IMR-90 (cell line): Measurements from ENCODE around the gene SRRM1. TPM values are rescaled to one million over a fixed set of nuclear protein-coding genes. Genes with fewer than 3 reads are reported as not detected.

ENCODE experiments used
- ATAC-seq: fragments of 200-7000 bp; cut with Tn5 transposase; 2 replicates; pipeline ENCODE4 v1.9.1; 2020; ENCODE audit warnings: low read depth, mild to moderate bottlenecking, moderate library complexity
- BruUV-seq: library from RNA; stranded (reverse); fragments of 400-500 nt; replicated peaks from 2 replicates; lab custom pipeline; 2021; lab: Mats Ljungman, UMichigan
- CTCF ChIA-PET: fragments of 300-600 bp; formaldehyde crosslinking; extraction: SDS; loops from one replicate; lab custom pipeline; 2021; ENCODE audit warnings: antibody characterized with exemption; lab: Yijun Ruan, JAX
- POLR2A ChIA-PET: fragments of 300-600 bp; sonication (Branson Sonifier 250); formaldehyde crosslinking; loops from one replicate; lab custom pipeline; 2022; ENCODE audit warnings: antibody characterized with exemption; ENCODE audit not compliant: unreplicated experiment; lab: Charles Lee
- DNase-seq: peaks from one replicate; pipeline ENCODE4 v3.0.0; 2013
- H2AFZ ChIP-seq: replicated peaks from 2 replicates; pipeline ENCODE3; 2013; ENCODE audit warnings: low read length, mild to moderate bottlenecking; ENCODE audit not compliant: poor library complexity
- H2AK5ac ChIP-seq: 2 replicates; pipeline ENCODE4 v1.6.1; 2013; ENCODE audit warnings: low read depth, low read length, inconsistent platforms
- H2AK9ac ChIP-seq: replicated peaks from 2 replicates; pipeline ENCODE3; 2013; ENCODE audit warnings: mild to moderate bottlenecking, low read depth, low read length, moderate library complexity; ENCODE audit not compliant: poor library complexity
- H2BK120ac ChIP-seq: 2 replicates; pipeline ENCODE4 v1.6.1; 2013; ENCODE audit warnings: low read depth, low read length, inconsistent platforms
- H2BK15ac ChIP-seq: 3 replicates; pipeline ENCODE4 v1.6.1; 2013; ENCODE audit warnings: low read depth, low read length, inconsistent platforms
- H2BK20ac ChIP-seq: 2 replicates; pipeline ENCODE4 v1.6.1; 2013; ENCODE audit warnings: low read depth, mild to moderate bottlenecking, inconsistent platforms, low read length, moderate library complexity
- H2BK5ac ChIP-seq: 2 replicates; pipeline ENCODE4 v1.6.1; 2013; ENCODE audit warnings: mild to moderate bottlenecking, low read depth, low read length, inconsistent platforms; ENCODE audit not compliant: poor library complexity, severe bottlenecking
- H3K14ac ChIP-seq: replicated peaks from 2 replicates; pipeline ENCODE4 v1.6.1; 2013; ENCODE audit warnings: low read depth, low read length, inconsistent platforms
- H3K18ac ChIP-seq: 2 replicates; pipeline ENCODE4 v1.6.1; 2013; ENCODE audit warnings: low read depth, low read length, control low read depth
- H3K23ac ChIP-seq: 2 replicates; pipeline ENCODE4 v1.6.1; 2013; ENCODE audit warnings: low read depth, low read length, inconsistent platforms
- H3K27ac ChIP-seq: 2 replicates; pipeline ENCODE4 v1.5.1; 2013; ENCODE audit warnings: mild to moderate bottlenecking, control low read depth, low read length; ENCODE audit not compliant: insufficient read depth
- H3K27me3 ChIP-seq: 2 replicates; pipeline ENCODE4 v1.6.1; 2013; ENCODE audit warnings: low read length; ENCODE audit not compliant: control insufficient read depth, insufficient read depth
- H3K36me3 ChIP-seq: 2 replicates; pipeline ENCODE4 v1.6.1; 2013; ENCODE audit warnings: low read length, mixed read lengths; ENCODE audit not compliant: control insufficient read depth, insufficient read depth
- H3K4ac ChIP-seq: 2 replicates; pipeline ENCODE4 v1.6.1; 2013; ENCODE audit warnings: low read depth, low read length, inconsistent platforms
- H3K4me1 ChIP-seq: 2 replicates; pipeline ENCODE4 v1.6.1; 2013; ENCODE audit warnings: low read length, mixed read lengths; ENCODE audit not compliant: control insufficient read depth, insufficient read depth
- H3K4me2 ChIP-seq: 2 replicates; pipeline ENCODE4 v1.6.1; 2013; ENCODE audit warnings: low read depth, mild to moderate bottlenecking, control low read depth, low read length, moderate library complexity
- H3K4me3 ChIP-seq: 2 replicates; pipeline ENCODE4 v1.5.1; 2013; ENCODE audit warnings: low read depth, mild to moderate bottlenecking, control low read depth, low read length, moderate library complexity; ENCODE audit not compliant: insufficient read depth
- H3K56ac ChIP-seq: 2 replicates; pipeline ENCODE4 v1.6.1; 2013; ENCODE audit warnings: low read length, inconsistent platforms; ENCODE audit not compliant: insufficient read depth; ENCODE audit errors: extremely low read depth
- H3K79me1 ChIP-seq, 2 experiments: 2 replicates each; pipeline ENCODE4 v1.6.1; 2013; ENCODE audit warnings: low read length in 2 of 2, inconsistent platforms in 1 of 2, low read depth in 1 of 2
- H3K9ac ChIP-seq: 2 replicates; pipeline ENCODE4 v1.6.1; 2013; ENCODE audit warnings: low read depth, low read length, control low read depth
- H3K9me1 ChIP-seq: 2 replicates; pipeline ENCODE4 v1.6.1; 2013; ENCODE audit warnings: low read length, inconsistent platforms; ENCODE audit not compliant: insufficient read depth
- H3K9me3 ChIP-seq: 2 replicates; pipeline ENCODE4 v1.6.1; 2013; ENCODE audit warnings: low read length; ENCODE audit not compliant: control insufficient read depth, insufficient read depth
- H4K20me1 ChIP-seq: 2 replicates; pipeline ENCODE4 v1.6.1; 2013; ENCODE audit warnings: low read length, inconsistent platforms; ENCODE audit not compliant: insufficient read depth
- H4K5ac ChIP-seq: 2 replicates; pipeline ENCODE4 v1.6.1; 2013; ENCODE audit warnings: mild to moderate bottlenecking, low read depth, low read length, control low read depth
- H4K8ac ChIP-seq, 2 experiments: 2 replicates each; pipeline ENCODE4 v1.6.1; 2013; ENCODE audit warnings: low read depth in 2 of 2, low read length in 2 of 2, control low read depth in 1 of 2, inconsistent platforms in 1 of 2
- H4K91ac ChIP-seq: 2 replicates; pipeline ENCODE4 v1.6.1; 2013; ENCODE audit warnings: low read depth, low read length, inconsistent platforms; ENCODE audit not compliant: insufficient read depth
- BHLHE40 ChIP-seq: fragments of 150-350 bp; IDR thresholded peaks from 2 replicates; pipeline ENCODE4 v1.6.1; 2016; ENCODE audit warnings: mild to moderate bottlenecking, low read depth, low read length
- CEBPB ChIP-seq: IDR thresholded peaks from 2 replicates; pipeline ENCODE4 v1.6.1; 2012; ENCODE audit warnings: low read depth, low read length, improper control_type of control experiment
- FOS ChIP-seq: fragments of 150-350 bp; IDR thresholded peaks from 2 replicates; pipeline ENCODE4 v1.6.1; 2016; ENCODE audit warnings: low read depth, low read length
- MAZ ChIP-seq: IDR thresholded peaks from 2 replicates; pipeline ENCODE4 v1.6.1; 2012; ENCODE audit warnings: low read depth, mild to moderate bottlenecking, low read length, improper control_type of control experiment, moderate library complexity, borderline replicate concordance
- NFE2L2 ChIP-seq: fragments of 150-350 bp; IDR thresholded peaks from 2 replicates; pipeline ENCODE4 v1.6.1; 2016; ENCODE audit warnings: low read depth, mild to moderate bottlenecking, low read length
- POLR2A ChIP-seq: IDR thresholded peaks from 2 replicates; pipeline ENCODE4 v1.6.1; 2012; ENCODE audit warnings: mild to moderate bottlenecking, low read depth, low read length
- RAD21 ChIP-seq: IDR thresholded peaks from 2 replicates; pipeline ENCODE4 v1.6.1; 2012; ENCODE audit warnings: low read length, improper control_type of control experiment
- RCOR1 ChIP-seq: IDR thresholded peaks from 2 replicates; pipeline ENCODE4 v1.6.1; 2012; ENCODE audit warnings: mild to moderate bottlenecking, low read length, improper control_type of control experiment; ENCODE audit not compliant: insufficient replicate concordance
- SMC3 ChIP-seq: fragments of 150-350 bp; IDR thresholded peaks from 2 replicates; pipeline ENCODE4 v1.6.1; 2016; ENCODE audit warnings: low read depth, mild to moderate bottlenecking, antibody characterized with exemption, low read length, moderate library complexity
- WGBS, 2 experiments: methylation state at CpG; one replicate each; pipeline versions ENCODE4 v1.1.5 to v1.1.7; 2013; ENCODE audit warnings: missing lambda C conversion rate in 2 of 2; ENCODE audit not compliant: insufficient read length in 1 of 2; ENCODE audit errors: extremely low coverage in 2 of 2; 5-methylcytosine and 5-hydroxymethylcytosine counted together
- dilution Hi-C: fragments of 300-500 bp; cut with HindIII; formaldehyde crosslinking; loops from one replicate; pipeline ENCODE4 v1.14.3; 2018; ENCODE audit warnings: low sequenced_read_pairs; ENCODE audit not compliant: unreplicated experiment
- in situ Hi-C: fragments of 300-500 bp; cut with MboI; formaldehyde crosslinking; loops from 3 replicates; pipeline ENCODE4 v1.14.3; 2019; ENCODE audit warnings: low sequenced_read_pairs, inconsistent platforms, mixed read lengths
- intact Hi-C: fragments of 100-400 bp; cut with micrococcal nuclease; formaldehyde crosslinking; loops from 2 replicates; pipeline ENCODE4 v1.10.0; 2022
- polyA plus RNA-seq, 3 experiments: library from polyadenylated mRNA; depleted of rRNA; stranded (reverse); fragments of >200 nt; gene quantifications; 2 replicates each; pipeline ENCODE4 v1.2.3, GENCODE V29; 2012; ENCODE audit warnings: low replicate concordance in 1 of 3
- total RNA-seq: library from RNA; depleted of rRNA; stranded (reverse); fragments of >200 nt; gene quantifications from 2 replicates; pipeline ENCODE4 v1.2.3, GENCODE V29; 2012
- TF ChIP-seq, protein P1 (sequence below): fragments of 150-350 bp; IDR thresholded peaks from 2 replicates; pipeline ENCODE4 v1.6.1; 2016; ENCODE audit warnings: low read depth, mild to moderate bottlenecking, low read length, moderate library complexity, borderline replicate concordance
- TF ChIP-seq, protein P2 (sequence below): fragments of 150-350 bp; IDR thresholded peaks from 2 replicates; pipeline ENCODE4 v1.6.1; 2017; ENCODE audit warnings: mild to moderate bottlenecking, antibody characterized with exemption, low read length, low read depth

Gene SRRM1
- total and polyA plus RNA-seq, 2 of the 4 experiments (the other 2 are of a cell fraction) = 13.6 to 94.1 TPM

DNA sequence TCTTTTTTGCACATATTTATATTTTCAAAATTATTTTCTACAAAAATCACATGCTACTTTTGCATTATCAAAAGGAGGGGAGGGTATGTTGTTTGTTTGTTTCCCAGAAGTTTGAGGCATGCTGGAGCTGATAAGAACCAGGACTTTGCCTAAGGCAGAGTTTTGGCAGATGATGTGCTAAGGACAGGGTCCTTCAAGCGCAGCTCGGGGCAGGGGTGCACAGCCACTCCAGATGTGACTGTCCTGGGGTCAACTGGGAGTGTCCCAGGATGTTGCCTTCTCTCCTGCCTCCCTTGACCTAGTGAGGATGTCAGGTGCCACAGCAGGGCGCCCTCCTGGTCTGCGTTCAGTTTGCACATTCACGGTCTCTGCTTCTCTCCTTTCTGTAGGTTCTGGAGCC, 42.6 kb upstream of the SRRM1 start:
- 68% methylated on average over 3 of the region's 5 CpGs; no CpG with 5 or more reads in 1 of the 2 experiments for WGBS, 2 experiments
- Histone ChIP-seq H2BK20ac (no peak overlapping the region), H2BK120ac (no peak overlapping the region; the same call in 1 of the 2 replicates), H3K27ac (no peak overlapping the region), H3K36me3 (no peaks in the 10 kb centered on the region), H4K91ac (no peak overlapping the region), H3K9me1 (no peaks in the 10 kb centered on the region), H3K14ac (no peak overlapping the region), H4K5ac (no peak overlapping the region), H3K27me3 (peaks cover 3% of the 10 kb centered on the region; the same call in 1 of the 2 replicates), H3K9ac (no peak overlapping the region), H3K18ac (no peak overlapping the region), H3K79me1 (no peaks in the 10 kb centered on the region), H3K23ac (no peak overlapping the region), H4K20me1 (no peaks in the 10 kb centered on the region), H2BK5ac (no peak overlapping the region), H2AK9ac (no peak overlapping the region), H3K4me1 (peaks cover 2% of the 10 kb centered on the region; the same call in 1 of the 2 replicates), H3K9me3 (no peaks in the 10 kb centered on the region), H3K56ac (no peak overlapping the region), H2AK5ac (no peak overlapping the region), H4K8ac (no peak overlapping the region), H2BK15ac (peak overlapping the region; percentile 40; the same call in 1 of the 3 replicates), H3K4me2 (no peak overlapping the region), H3K4me3 (no peak overlapping the region), H2AFZ (peak overlapping the region; percentile 63), H3K4ac (peak overlapping the region; percentile 45; the same call in 1 of the 2 replicates)
- no peak for TF ChIP-seq FOS
- TF ChIP-seq MAZ = no peak
- no peak for TF ChIP-seq CEBPB
- no peak for TF ChIP-seq NFE2L2
- TF ChIP-seq, protein P1, sequence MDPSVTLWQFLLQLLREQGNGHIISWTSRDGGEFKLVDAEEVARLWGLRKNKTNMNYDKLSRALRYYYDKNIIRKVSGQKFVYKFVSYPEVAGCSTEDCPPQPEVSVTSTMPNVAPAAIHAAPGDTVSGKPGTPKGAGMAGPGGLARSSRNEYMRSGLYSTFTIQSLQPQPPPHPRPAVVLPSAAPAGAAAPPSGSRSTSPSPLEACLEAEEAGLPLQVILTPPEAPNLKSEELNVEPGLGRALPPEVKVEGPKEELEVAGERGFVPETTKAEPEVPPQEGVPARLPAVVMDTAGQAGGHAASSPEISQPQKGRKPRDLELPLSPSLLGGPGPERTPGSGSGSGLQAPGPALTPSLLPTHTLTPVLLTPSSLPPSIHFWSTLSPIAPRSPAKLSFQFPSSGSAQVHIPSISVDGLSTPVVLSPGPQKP = no peak
- no peak for TF ChIP-seq RCOR1
- no peak for TF ChIP-seq BHLHE40
- no peak for TF ChIP-seq SMC3
- no peak for TF ChIP-seq POLR2A
- TF ChIP-seq RAD21 = no peak
- TF ChIP-seq, protein P2, sequence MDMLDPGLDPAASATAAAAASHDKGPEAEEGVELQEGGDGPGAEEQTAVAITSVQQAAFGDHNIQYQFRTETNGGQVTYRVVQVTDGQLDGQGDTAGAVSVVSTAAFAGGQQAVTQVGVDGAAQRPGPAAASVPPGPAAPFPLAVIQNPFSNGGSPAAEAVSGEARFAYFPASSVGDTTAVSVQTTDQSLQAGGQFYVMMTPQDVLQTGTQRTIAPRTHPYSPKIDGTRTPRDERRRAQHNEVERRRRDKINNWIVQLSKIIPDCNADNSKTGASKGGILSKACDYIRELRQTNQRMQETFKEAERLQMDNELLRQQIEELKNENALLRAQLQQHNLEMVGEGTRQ = no peak
- DNase-seq (no peak), ATAC-seq (no peak)
- in situ Hi-C loops = no loop called here
- dilution Hi-C loops = no loop called here
- ChIA-PET CTCF (no interaction called here), POLR2A (no interaction called here)
- BruUV-seq = no TSS peak
- intact Hi-C loops = no loop called here
